Psoas muscle (tissue), 8 donors: Measurements from ENCODE around the gene MID1. TPM values are rescaled to one million over a fixed set of nuclear protein-coding genes. Genes with fewer than 3 reads are reported as not detected.

Source experiments
- ATAC-seq, 4 donors: fragments of 200-7000 bp; cut with Tn5 transposase; one replicate each; pipeline ENCODE4 v1.9.1; 2020; ENCODE audit warnings: moderate library complexity in 3 of 4, mild to moderate bottlenecking in 2 of 4
- DNase-seq, 2 donors: peaks; one replicate each; pipeline ENCODE4 v3.0.0-alpha.2; 2020
- H3K27ac ChIP-seq: fragments of 200-600 bp; one replicate; pipeline ENCODE4 v1.8.0; 2022
- H3K27me3 ChIP-seq, 3 donors: fragments of 200-600 bp in 1 of 3; one replicate each; pipeline versions ENCODE4 v1.6.1 to v1.8.0; 2013 to 2022; ENCODE audit warnings: low read length in 2 of 3, mild to moderate bottlenecking in 2 of 3, moderate library complexity in 1 of 3; ENCODE audit not compliant: insufficient read depth in 3 of 3
- H3K36me3 ChIP-seq, 2 donors: fragments of 200-600 bp in 1 of 2; one replicate each; pipeline versions ENCODE4 v1.6.1 to v1.8.0; 2013 to 2022; ENCODE audit warnings: low read depth in 1 of 2, mild to moderate bottlenecking in 1 of 2, moderate library complexity in 1 of 2; ENCODE audit not compliant: insufficient read depth in 1 of 2
- H3K4me1 ChIP-seq: fragments of 200-600 bp; one replicate; pipeline ENCODE4 v1.8.0; 2022
- H3K4me3 ChIP-seq: fragments of 200-600 bp; one replicate; pipeline ENCODE4 v1.8.0; 2022; ENCODE audit warnings: mild to moderate bottlenecking
- H3K9me3 ChIP-seq: fragments of 200-600 bp; one replicate; pipeline ENCODE4 v1.8.0; 2022
- CTCF ChIP-seq: fragments of 200-600 bp; IDR thresholded peaks from one replicate; pipeline ENCODE4 v1.8.0; 2022; ENCODE audit warnings: antibody characterized with exemption
- WGBS, 3 donors: extraction: QIAGEN DNeasy Blood & Tissue Kit; methylation state at CpG; one replicate each; pipeline versions ENCODE4 v1.1.6 to v1.1.7; 2013; 5-methylcytosine and 5-hydroxymethylcytosine counted together
- intact Hi-C, 2 donors: fragments of 100-400 bp; cut with DNase I; formaldehyde crosslinking; loops; one replicate each; pipeline versions ENCODE4 v1.11.0 to v1.14.2; 2022
- polyA plus RNA-seq, 3 donors: library from polyadenylated mRNA; stranded (reverse); fragments of 200-250 nt; gene quantifications; one replicate each; pipeline ENCODE4 v1.2.3, GENCODE V29; 2013
- total RNA-seq, 4 donors: library from RNA; stranded (reverse); fragmentation: NEBNext Ultra II Directional in 2 of 4; extraction: Animal tissue kit (Norgen Biotek cat#: 25700) in 2 of 4; gene quantifications; one replicate each; pipeline versions ENCODE4 v1.2.1 to v1.2.4, GENCODE V29; 2021 to 2023
- donor health status: healthy with polysubstance abuse.
- donor health status: DM: no; HTN: no; CAD: no; lungs with moderate emphysema.
- donor health status: Bipolar disorder and iron deficiency.
- donor health status: healthy.
- donor health status: DM: yes; HTN: yes; CAD: no.
- donor health status: DM: no; HTN: no; CAD: no.
- donor health status: DM: no; HTN: no; CAD: no.
- donor health status: DM: yes; HTN: yes; CAD: no.

The MID1 gene
- total and polyA plus RNA-seq, 7 donors, result 0.28 to 1.6 (median 0.90) TPM

DNA sequence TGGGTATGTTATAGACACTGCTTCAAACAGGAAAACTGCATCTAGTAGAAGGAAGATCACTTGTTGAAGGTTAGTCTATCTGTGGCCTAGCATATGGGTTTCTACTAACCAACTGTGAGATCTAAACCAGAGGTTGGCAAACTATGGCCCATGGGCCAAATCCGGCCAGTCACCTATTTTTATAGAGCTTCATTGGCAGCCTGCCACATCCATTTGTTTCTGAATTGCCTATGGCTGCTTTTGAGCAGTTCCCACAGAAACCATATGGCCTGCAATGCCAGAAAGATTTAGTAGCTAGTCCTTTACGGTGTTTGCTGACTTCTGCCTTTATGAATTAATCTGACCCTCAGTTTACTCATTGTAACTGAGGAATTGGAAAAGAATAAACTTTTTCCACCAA is 71.1 kb downstream of the MID1 start:
- no peaks in the 10 kb centered on the region for H3K36me3 ChIP-seq

GRCh38 chrX:10548688-10549087 is 71.7 kb downstream of the MID1 start:
- no peak for DNase-seq
- Histone ChIP-seq H3K36me3 (no peaks in the 10 kb centered on the region), H3K27me3 (no peaks in the 10 kb centered on the region), H3K27ac (no peak overlapping the region), H3K9me3 (no peaks in the 10 kb centered on the region), H3K4me3 (no peak overlapping the region), H3K4me1 (no peaks in the 10 kb centered on the region)
- WGBS, 3 donors, result 65 to 90% (median 84%) methylated on average over 2 of the region's 2 CpGs
- no peak for ATAC-seq
- no peak for TF ChIP-seq CTCF
- intact Hi-C loops, result no loop called here

More for the DNA sequence above, 71.1 kb downstream of the MID1 start:
- no peak overlapping the region for H3K4me3 ChIP-seq
- ATAC-seq (no peak), DNase-seq (no peak)
- no peak for TF ChIP-seq CTCF
- no peak overlapping the region for H3K27ac ChIP-seq
- intact Hi-C loops, result no loop called here
- no peaks in the 10 kb centered on the region for H3K27me3 ChIP-seq
- WGBS, 3 donors, result 47 to 70% (median 48%) methylated on average over 2 of the region's 2 CpGs
- H3K9me3 ChIP-seq, result no peaks in the 10 kb centered on the region
- no peaks in the 10 kb centered on the region for H3K4me1 ChIP-seq

GRCh38 chrX:10545882-10546281 is 74.5 kb downstream of the MID1 start:
- H3K9me3 ChIP-seq, result no peaks in the 10 kb centered on the region
- 44 to 85% (median 54%) methylated on average over 1 of the region's 1 CpG for WGBS, 3 donors
- ATAC-seq (no peak), DNase-seq (no peak)
- no peaks in the 10 kb centered on the region for H3K27me3 ChIP-seq
- H3K36me3 ChIP-seq, result no peaks in the 10 kb centered on the region
- no peak overlapping the region for H3K4me3 ChIP-seq
- intact Hi-C loops, result no loop called here
- no peak overlapping the region for H3K27ac ChIP-seq
- no peak for TF ChIP-seq CTCF
- H3K4me1 ChIP-seq, result no peaks in the 10 kb centered on the region

- Histone ChIP-seq H3K27ac (no peak overlapping the region), H3K4me3 (no peak overlapping the region), H3K27me3 (no peaks in the 10 kb centered on the region), H3K36me3 (no peaks in the 10 kb centered on the region), H3K4me1 (no peaks in the 10 kb centered on the region), H3K9me3 (no peaks in the 10 kb centered on the region)
- no peak for DNase-seq
- intact Hi-C loops, result no loop called here
- ATAC-seq, result no peak
- TF ChIP-seq CTCF, result no peak
- WGBS, 3 donors, result 74 to 100% (median 98%) methylated on average over 1 of the region's 1 CpG
Measured at GRCh38 chrX:10542586-10542985, 77.8 kb downstream of the MID1 start.

GRCh38 chrX:10538831-10539230 is 81.6 kb downstream of the MID1 start:
- ATAC-seq, result no peak
- TF ChIP-seq CTCF, result no peak
- no peaks in the 10 kb centered on the region for H3K9me3 ChIP-seq
- no peaks in the 10 kb centered on the region for H3K27me3 ChIP-seq
- no peak for DNase-seq
- H3K4me1 ChIP-seq, result no peaks in the 10 kb centered on the region
- H3K27ac ChIP-seq, result no peak overlapping the region
- intact Hi-C loops, result no loop called here
- H3K36me3 ChIP-seq, result no peaks in the 10 kb centered on the region
- no peak overlapping the region for H3K4me3 ChIP-seq
